Fibroblast of lung (primary cell): ENCODE measurements around the gene RBM20.

Experiments used
- CTCF ChIP-seq, 2 donors: IDR thresholded peaks in 1 of 2; conservative IDR thresholded peaks in 1 of 2; 1 replicate in 1 of 2; 2 replicates in 1 of 2; pipeline ENCODE4 v1.5.1; 2011 to 2012; ENCODE audit warnings: low read length in 2 of 2, control low read depth in 1 of 2, inconsistent platforms in 1 of 2, low read depth in 1 of 2, mild to moderate bottlenecking in 1 of 2
- EZH2 ChIP-seq: IDR thresholded peaks from 2 replicates; pipeline ENCODE4 v1.5.1; 2012; ENCODE audit warnings: low read length, control low read depth, mild to moderate bottlenecking; ENCODE audit errors: missing control alignments

- TF ChIP-seq CTCF (conservative IDR thresholded peaks at IDR 0.05 in 1 of 2, IDR thresholded peaks at IDR 0.05 in 1 of 2; ENCODE audit: low read depth in 1 of 2, low read length in 2 of 2): no peak
- no peak for TF ChIP-seq EZH2
These were observed 147.5 kb downstream of the RBM20 start for GRCh38 chr10:110791541-110792073.
